HEK293 (cell line): ENCODE data around the gene TMEM181.

ENCODE experiments used
- CTCF ChIP-seq: fragments of 450-650 bp; formaldehyde crosslinking; IDR thresholded peaks from 2 replicates; pipeline ENCODE4 v1.5.1; 2016; ENCODE audit warnings: missing biosample characterization, missing genetic modification characterization
- KLF17 ChIP-seq: fragments of 450-650 bp; formaldehyde crosslinking; IDR thresholded peaks from 2 replicates; pipeline ENCODE4 v1.5.1; 2016; ENCODE audit warnings: missing biosample characterization, missing genetic modification characterization
- REST ChIP-seq: fragments of 450-650 bp; formaldehyde crosslinking; IDR thresholded peaks from 2 replicates; pipeline ENCODE4 v1.5.1; 2016; ENCODE audit warnings: missing biosample characterization, missing genetic modification characterization
- TCF7L2 ChIP-seq: IDR thresholded peaks from 2 replicates; pipeline ENCODE4 v1.6.1; 2011; ENCODE audit warnings: low read depth, mild to moderate bottlenecking, inconsistent platforms, low read length, moderate library complexity, borderline replicate concordance
- ZBTB1 ChIP-seq: fragments of 450-650 bp; formaldehyde crosslinking; IDR thresholded peaks from 2 replicates; pipeline ENCODE4 v1.5.1; 2016; ENCODE audit warnings: missing biosample characterization, missing genetic modification characterization
- ZBTB11 ChIP-seq: fragments of 450-650 bp; formaldehyde crosslinking; conservative IDR thresholded peaks from 2 replicates; pipeline ENCODE4 v1.5.1; 2016; ENCODE audit warnings: low read depth, missing biosample characterization, missing genetic modification characterization
- ZNF133 ChIP-seq: fragments of 450-650 bp; formaldehyde crosslinking; IDR thresholded peaks from 2 replicates; pipeline ENCODE4 v1.5.1; 2016; ENCODE audit warnings: missing biosample characterization, missing genetic modification characterization
- ZNF335 ChIP-seq: fragments of 450-650 bp; formaldehyde crosslinking; conservative IDR thresholded peaks from 2 replicates; pipeline ENCODE4 v1.5.1; 2016; ENCODE audit warnings: missing biosample characterization, missing genetic modification characterization

- TF ChIP-seq KLF17 (tag by site-specific recombination), result no peak
- no peak for TF ChIP-seq ZBTB11 (tag by site-specific recombination)
- TF ChIP-seq TCF7L2, result no peak
- TF ChIP-seq ZBTB1 (tag by site-specific recombination), result no peak
- no peak for TF ChIP-seq ZNF335 (tag by site-specific recombination)
- no peak for TF ChIP-seq CTCF
- TF ChIP-seq REST, result no peak
- TF ChIP-seq ZNF133 (tag by site-specific recombination), result no peak
These were observed 28.3 kb upstream of the TMEM181 start for GRCh38 chr6:158531566-158531965.
